Activated T-helper 1 cell treated with anti-CD3 and anti-CD28 coated beads, Interleukin-2, amount 50 U/mL, for 16 hours (primary cell): Measurements from ENCODE around the gene RNF10.
"Not testable (repeated sequence)": the region's sequence is repeated elsewhere in the genome, so short reads cannot be mapped to it uniquely, and the experiment has no call there.

Experiments used
- DNase-seq, 2 donors: peaks; one replicate each; pipeline ENCODE4 v3.0.0-alpha.2; 2020; ENCODE audit warnings: low read depth in 1 of 2, low spot score in 1 of 2

The RNF10 gene

DNA sequence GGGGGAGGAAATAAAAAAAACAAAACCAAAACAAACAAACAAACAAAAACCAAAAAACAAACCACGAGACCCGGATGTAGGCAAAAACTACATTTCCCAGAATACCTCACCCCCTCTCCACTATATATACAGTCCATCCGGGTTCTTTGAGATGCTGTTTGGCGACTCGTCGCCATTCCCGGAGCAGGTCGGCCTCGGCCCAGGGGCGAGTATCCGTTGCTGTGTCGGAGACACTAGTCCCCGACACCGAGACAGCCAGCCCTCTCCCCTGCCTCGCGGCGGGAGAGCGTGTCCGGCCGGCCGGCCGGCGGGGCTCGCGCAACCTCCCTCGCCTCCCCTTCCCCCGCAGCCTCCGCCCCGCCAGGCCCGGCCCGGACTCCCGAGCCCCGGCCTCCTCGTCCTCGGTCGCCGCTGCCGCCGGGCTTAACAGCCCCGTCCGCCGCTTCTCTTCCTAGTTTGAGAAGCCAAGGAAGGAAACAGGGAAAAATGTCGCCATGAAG, at the start of gene RNF10:
Gene RNF10 (plus strand): TSS at position 154 of the 500 bp plus-strand sequence. CDS start 456 bp downstream, outside the sequence.
- DNase-seq: peak; percentile 46 to 57

GRCh38 chr12:120485961-120486881, 47.9 kb upstream of the RNF10 start:
- no peak for DNase-seq

DNA sequence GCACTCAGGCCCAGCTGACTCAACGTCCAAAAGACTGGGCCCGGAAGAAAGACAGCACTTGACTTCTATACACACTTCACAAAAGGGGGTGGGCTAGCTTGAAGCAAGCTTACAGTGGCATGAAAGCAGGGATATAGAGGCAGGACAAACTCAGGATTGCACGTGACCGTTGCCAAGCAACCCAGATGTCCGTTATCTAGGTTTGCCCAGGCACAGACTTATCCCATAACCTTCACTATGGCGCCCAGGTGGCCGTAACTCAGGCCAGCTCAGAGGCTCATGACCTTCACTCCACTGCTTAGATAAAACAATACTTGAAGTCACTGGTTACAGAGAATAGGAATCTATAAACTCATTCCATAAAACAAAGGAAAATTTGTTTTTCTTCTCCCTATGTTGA, 46.6 kb upstream of the RNF10 start:
- DNase-seq: not testable (repeated sequence)

GRCh38 chr12:120488057-120488640, 46.0 kb upstream of the RNF10 start:
- no peak for DNase-seq

GRCh38 chr12:120489018-120489417, 45.1 kb upstream of the RNF10 start:
- no peak for DNase-seq

DNA sequence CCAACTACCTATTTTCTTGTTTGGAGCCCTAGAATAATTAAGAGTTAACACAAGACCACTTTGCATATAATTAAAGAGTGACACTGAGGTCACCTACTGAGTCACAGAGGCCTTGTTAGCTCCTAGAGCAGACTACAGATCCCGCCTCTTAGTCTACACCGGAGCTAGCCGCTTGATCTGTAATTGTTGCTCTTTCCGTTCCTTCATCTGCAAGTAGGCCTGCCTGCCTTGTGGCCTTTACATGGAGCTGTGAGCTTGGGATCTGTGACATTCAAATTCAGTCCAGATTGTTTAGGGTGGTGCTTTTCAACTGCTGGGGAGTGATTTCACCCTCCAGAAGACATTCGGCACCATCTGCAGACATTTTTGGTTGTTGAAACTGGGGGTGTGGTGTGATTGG, 43.8 kb upstream of the RNF10 start:
- no peak for DNase-seq

DNA sequence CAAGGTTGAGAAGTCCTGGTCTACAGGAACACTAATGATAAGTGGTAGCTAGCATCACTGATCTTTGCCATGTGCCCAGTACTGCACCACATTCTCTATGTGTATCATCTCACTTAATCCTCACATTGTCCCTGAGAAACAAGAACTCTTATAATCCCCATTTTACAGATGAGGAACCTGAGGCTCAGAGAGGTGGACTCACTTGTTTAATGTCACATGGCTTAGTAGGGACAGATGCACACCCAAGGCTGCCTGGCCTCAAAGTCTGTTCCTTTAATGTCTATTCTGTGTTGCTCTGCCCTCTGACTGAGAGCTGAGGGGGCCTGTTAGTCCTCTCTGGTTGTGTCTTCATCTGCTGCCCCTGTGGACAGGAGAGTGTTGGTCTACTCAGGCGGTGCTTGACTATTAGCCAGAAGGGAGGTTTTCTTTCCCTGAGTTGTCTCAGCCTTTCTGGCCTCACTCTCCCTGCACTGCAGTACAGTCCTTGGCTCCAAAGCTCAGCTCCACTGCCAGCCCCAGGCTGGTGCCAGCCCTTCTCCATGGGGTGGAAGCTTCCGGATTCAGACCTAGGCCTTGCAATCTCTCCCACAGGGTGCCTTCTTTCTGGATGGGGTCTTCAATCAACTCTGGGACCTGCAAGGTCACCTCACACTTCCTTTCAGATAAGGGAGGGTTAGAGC, 43.2 kb upstream of the RNF10 start:
- no peak for DNase-seq

GRCh38 chr12:120495186-120495730, 38.9 kb upstream of the RNF10 start:
- DNase-seq: no peak

- DNase-seq: peak; percentile 97
These were observed 38.3 kb upstream of the RNF10 start, which contains the start of gene DYNLL1 for GRCh38 chr12:120495731-120496412. Gene DYNLL1, plus strand, starts transcription at chr12:120496113. Its CDS starts 309 bp downstream, at chr12:120496422.

- peak; percentile 6 to 36 for DNase-seq
These were observed 37.5 kb upstream of the RNF10 start for GRCh38 chr12:120496413-120497340.

DNA sequence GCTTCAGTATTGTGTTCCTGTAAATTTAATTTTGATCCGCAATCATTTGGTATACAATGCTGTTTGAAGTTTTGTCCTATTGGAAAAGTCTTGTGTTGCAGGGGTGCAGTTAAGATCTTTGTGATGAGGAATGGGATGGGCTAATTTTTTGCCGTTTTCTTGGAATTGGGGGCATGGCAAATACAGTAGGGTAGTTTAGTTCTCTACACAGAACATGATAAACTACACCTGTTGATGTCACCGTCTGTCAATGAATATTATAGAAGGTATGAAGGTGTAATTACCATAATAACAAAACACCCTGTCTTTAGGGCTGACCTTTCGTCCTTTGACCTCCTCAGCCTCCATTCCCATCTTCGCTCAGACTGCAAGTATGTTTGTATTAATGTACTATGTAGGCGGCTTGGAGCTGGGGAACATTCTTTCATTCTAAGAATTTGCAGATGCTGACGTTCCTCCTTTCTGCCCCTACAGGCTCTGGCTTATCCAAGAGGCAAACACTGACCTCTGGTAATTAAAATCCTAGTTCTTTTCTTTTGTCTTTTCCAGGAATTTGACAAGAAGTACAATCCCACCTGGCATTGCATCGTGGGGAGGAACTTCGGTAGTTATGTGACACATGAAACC, 36.5 kb upstream of the RNF10 start:
- DNase-seq: no peak

DNA sequence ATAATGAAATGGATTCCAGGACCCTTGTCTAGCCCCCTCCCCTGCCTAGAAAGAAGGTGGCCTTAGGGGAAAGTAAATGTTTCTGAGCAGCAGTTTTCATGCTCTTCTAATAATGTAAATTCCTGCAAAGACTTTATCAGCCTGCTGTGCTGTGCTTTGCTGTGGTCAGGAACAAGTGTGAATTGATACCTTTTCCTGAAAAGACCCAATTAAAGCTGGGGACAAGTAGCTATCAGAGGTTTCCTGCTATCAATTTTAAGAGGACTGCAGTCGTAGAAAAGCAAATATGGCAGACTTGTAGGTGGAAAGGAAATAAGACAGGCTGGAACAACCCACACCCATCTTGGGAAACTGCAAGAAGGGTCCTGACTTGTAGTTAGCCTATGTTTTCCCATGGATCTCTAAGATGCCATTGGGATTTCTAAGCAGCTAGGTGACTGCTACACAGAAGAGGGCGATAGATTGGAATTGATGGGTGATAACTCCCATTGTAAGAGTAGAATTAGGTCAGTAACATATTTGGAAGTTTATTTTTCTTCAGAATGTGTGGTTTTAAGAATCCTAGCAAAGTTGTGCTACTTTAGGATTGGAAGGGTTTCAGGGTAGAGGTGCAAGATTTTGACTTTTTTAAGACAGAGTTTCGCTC, 35.2 kb upstream of the RNF10 start:
- DNase-seq: no peak

- DNase-seq: no peak
These were observed 33.6 kb upstream of the RNF10 start for GRCh38 chr12:120500581-120500980.

DNA sequence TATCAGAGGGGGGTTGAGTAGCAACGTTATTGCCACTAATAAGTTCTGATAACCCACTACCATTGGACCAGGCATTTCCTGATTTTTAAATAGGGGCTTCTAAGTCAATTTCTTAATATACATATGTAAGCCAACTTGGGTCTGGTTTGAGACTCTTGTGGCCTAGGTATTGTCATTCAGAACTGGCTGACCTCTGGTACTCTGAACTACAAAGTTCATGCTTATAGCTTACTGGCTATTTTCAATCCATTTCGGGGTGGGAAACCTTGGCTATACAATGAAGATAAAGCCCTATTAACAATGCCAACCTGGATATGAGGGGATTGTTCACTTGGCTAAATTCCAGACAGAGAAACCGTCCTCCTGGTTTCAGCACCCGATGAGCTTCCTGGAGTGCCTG, 29.6 kb upstream of the RNF10 start:
- DNase-seq: no peak

- DNase-seq: no peak
These were observed 25.6 kb upstream of the RNF10 start for GRCh38 chr12:120508537-120508936.

- DNase-seq: no peak
These were observed 20.2 kb upstream of the RNF10 start for GRCh38 chr12:120514002-120514401.

- DNase-seq: no peak
These were observed 18.7 kb upstream of the RNF10 start for GRCh38 chr12:120515496-120515895.

DNA sequence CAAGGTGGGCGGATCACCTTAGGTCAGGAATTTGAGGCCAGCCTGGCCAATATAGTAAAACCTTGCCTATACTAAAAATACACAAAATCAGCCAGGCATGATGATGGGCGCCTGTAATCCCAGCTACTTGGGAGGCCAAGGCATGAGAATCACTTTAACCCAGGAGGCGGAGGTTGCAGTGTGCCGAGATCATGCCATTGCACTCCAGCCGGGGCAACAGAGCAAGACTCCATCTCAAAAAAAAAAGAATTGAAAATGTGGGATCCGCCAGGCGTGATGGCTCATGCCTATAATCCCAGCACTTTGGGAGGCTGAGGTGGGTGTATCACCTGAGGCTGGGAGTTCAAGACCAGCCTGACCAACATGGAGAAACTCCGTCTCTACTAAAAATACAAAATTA, 14.8 kb upstream of the RNF10 start:
- not testable (repeated sequence) for DNase-seq

DNA sequence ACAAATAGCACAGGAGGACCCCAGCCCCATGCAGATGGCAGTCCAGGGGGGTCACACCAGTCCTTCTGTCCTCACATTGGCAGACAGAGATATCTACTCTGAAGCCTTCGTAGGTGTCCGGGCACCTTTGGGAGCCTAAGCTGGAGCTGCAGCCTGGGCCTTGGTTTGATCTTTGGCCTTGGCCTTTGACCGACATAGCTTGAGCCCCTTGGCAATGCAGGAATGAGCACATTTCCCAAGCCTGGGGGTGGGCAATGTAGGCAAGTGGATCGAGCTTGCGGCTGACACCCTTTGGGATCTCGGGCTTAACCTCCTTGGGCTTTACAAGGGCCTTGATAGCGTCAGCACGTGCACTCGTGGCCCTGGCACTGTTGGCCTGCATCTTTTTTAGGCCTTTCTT, 11.6 kb upstream of the RNF10 start:
- DNase-seq: no peak
